ENCODE results near the gene NPAS3. TPM values are rescaled to one million over a fixed set of nuclear protein-coding genes. Genes with fewer than 3 reads are reported as not detected.
A peak's percentile ranks its signal among the peaks of the same experiment; 100 is the strongest.

Gene NPAS3
- total and polyA plus RNA-seq, 11 donors: 0.15 to 3.4 (median 0.92) TPM

- H3K4me3 ChIP-seq: no peak overlapping the region
- peaks cover 0 to 2% (median 0%) of the 10 kb centered on the region in 9 donors for H3K27me3 ChIP-seq
- H3K27ac ChIP-seq: no peak overlapping the region
- peaks cover 0 to 3% (median 0%) of the 10 kb centered on the region in 12 donors for H3K4me1 ChIP-seq
- no peaks in the 10 kb centered on the region for H3K9me3 ChIP-seq
- no peak for ATAC-seq
- 88 to 92% (median 90%) methylated on average over 2 of the region's 2 CpGs for WGBS, 4 donors
- DNase-seq: no peak
- H3K36me3 ChIP-seq: no peaks in the 10 kb centered on the region
- no peak for TF ChIP-seq POLR2A (IDR thresholded peaks at IDR 0.05)
- TF ChIP-seq CTCF (IDR thresholded peaks at IDR 0.05): no peak
- intact Hi-C loops (cut with DNase I): no loop called here
Measured at GRCh38 chr14:32984241-32984930, 45.7 kb downstream of the NPAS3 start.

GRCh38 chr14:32985866-32986265, 47.2 kb downstream of the NPAS3 start:
- Histone ChIP-seq H3K4me3 (no peak overlapping the region), H3K27ac (peak overlapping the region in 6 of 12 donors; percentile 27 to 60 (median 38))
- DNase-seq: peak in 4 of 5 donors; percentile 14 to 61 (median 38)

GRCh38 chr14:32986791-32987540, 48.3 kb downstream of the NPAS3 start:
- peak in 1 of 5 donors; percentile 33 for DNase-seq
- peak in 3 of 4 donors; percentile 65 to 85 (median 71) for ATAC-seq
- Histone ChIP-seq H3K27me3 (peaks cover 0 to 2% (median 0%) of the 10 kb centered on the region in 9 donors), H3K9me3 (no peaks in the 10 kb centered on the region), H3K4me3 (no peak overlapping the region), H3K27ac (peak overlapping the region in 7 of 12 donors; percentile 9 to 60 (median 34)), H3K36me3 (no peaks in the 10 kb centered on the region), H3K4me1 (peaks cover 0 to 3% (median 0%) of the 10 kb centered on the region in 12 donors)
- intact Hi-C loops (cut with DNase I): no loop called here
- TF ChIP-seq POLR2A (IDR thresholded peaks at IDR 0.05) (no peak), CTCF (IDR thresholded peaks at IDR 0.05) (no peak)
- 61 to 75% (median 67%) methylated on average over 7 of the region's 7 CpGs for WGBS, 4 donors

More at GRCh38 chr14:32985866-32986265, 47.2 kb downstream of the NPAS3 start:
- TF ChIP-seq POLR2A (IDR thresholded peaks at IDR 0.05) (no peak), CTCF (IDR thresholded peaks at IDR 0.05) (no peak)
- WGBS, 4 donors: 77 to 85% (median 82%) methylated on average over 8 of the region's 8 CpGs
- Histone ChIP-seq H3K4me1 (peaks cover 0 to 3% (median 0%) of the 10 kb centered on the region in 12 donors), H3K36me3 (no peaks in the 10 kb centered on the region), H3K27me3 (peaks cover 0 to 2% (median 0%) of the 10 kb centered on the region in 9 donors), H3K9me3 (no peaks in the 10 kb centered on the region)
- intact Hi-C loops (cut with DNase I): no loop called here
- peak; percentile 70 to 88 (median 80) for ATAC-seq

GRCh38 chr14:32991691-32992090, 53.0 kb downstream of the NPAS3 start:
- no peaks in the 10 kb centered on the region for H3K36me3 ChIP-seq
- 79 to 86% (median 85%) methylated on average over 4 of the region's 4 CpGs for WGBS, 4 donors
- intact Hi-C loops (cut with DNase I): loop anchor here in 3 of 10 donors (10.0 kb wide), 2 partner anchors 287 to 417 kb away; no protein-coding TSS in a partner anchor

More at GRCh38 chr14:32991691-32992090, 53.0 kb downstream of the NPAS3 start:
- Histone ChIP-seq H3K9me3 (no peaks in the 10 kb centered on the region), H3K27ac (no peak overlapping the region), H3K27me3 (no peaks in the 10 kb centered on the region), H3K4me1 (peaks cover 0 to under 1% (median 0%) of the 10 kb centered on the region in 12 donors), H3K4me3 (no peak overlapping the region)
- TF ChIP-seq POLR2A (IDR thresholded peaks at IDR 0.05) (no peak), CTCF (IDR thresholded peaks at IDR 0.05) (no peak)
- ATAC-seq (no peak), DNase-seq (no peak)
